Left colon (tissue), 2 donors: Measurements from ENCODE around the gene NPEPPS. TPM values are rescaled to one million over a fixed set of nuclear protein-coding genes. Genes with fewer than 3 reads are reported as not detected.
"Not testable (repeated sequence)": the region's sequence is repeated elsewhere in the genome, so short reads cannot be mapped to it uniquely, and the experiment has no call there.

Experiments used
- ATAC-seq: fragments of 200-7000 bp; cut with Tn5 transposase; one replicate; pipeline ENCODE4 v1.9.1; 2020; ENCODE audit warnings: mild to moderate bottlenecking, moderate library complexity
- DNase-seq, 2 donors: peaks; one replicate each; pipeline ENCODE4 v3.0.0-alpha.2; 2020
- intact Hi-C, 2 donors: fragments of 100-400 bp; cut with DNase I in 1 of 2; cut with micrococcal nuclease in 1 of 2; formaldehyde crosslinking; loops; one replicate each; pipeline versions ENCODE4 v1.11.2 to v1.14.0; 2022; cut with DNase I, micrococcal nuclease
- total RNA-seq, 2 donors: library from RNA; stranded (reverse); fragmentation: NEBNext Ultra II Directional; extraction: Animal tissue kit (Norgen Biotek cat#: 25700); gene quantifications; one replicate each; pipeline ENCODE4 v1.2.1, GENCODE V29; 2021
- donor health status: DM: no; HTN: no; CAD: no.
- donor health status: DM: yes; HTN: yes; CAD: no.

NPEPPS gene
- total RNA-seq, 2 donors from 2014 or later, result 148 to 158 TPM

GRCh38 chr17:47556108-47556507 lies 25.2 kb downstream of the NPEPPS start:
- intact Hi-C loops, DNase-seq, ATAC-seq: not testable (repeated sequence)

DNA sequence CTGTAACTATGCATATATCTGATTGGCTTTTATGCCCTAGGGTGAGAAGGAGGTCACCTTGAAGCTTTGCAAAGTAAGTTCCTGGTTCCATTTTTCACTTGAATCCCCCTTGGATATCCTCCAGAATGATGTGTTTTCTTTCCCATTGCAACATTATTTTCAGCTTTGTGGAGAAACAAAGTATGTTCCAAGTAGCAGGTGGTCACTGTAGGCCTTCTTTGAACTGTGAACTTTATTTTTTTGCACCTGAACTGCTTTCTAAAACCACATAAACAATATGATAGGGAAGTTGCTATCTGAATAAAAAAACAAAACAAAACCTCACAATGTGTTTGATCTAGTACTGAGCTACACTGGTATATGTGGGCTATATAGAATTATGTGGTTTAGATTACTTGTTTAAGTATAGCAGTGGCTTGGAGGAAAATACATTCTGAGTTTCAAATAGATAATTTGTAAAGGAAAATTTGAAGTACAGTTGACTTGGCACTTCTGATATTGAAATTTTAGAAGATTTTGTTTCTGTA lies 29.7 kb downstream of the NPEPPS start:
- intact Hi-C loops, DNase-seq, ATAC-seq: not testable (repeated sequence)

- ATAC-seq, intact Hi-C loops, DNase-seq: not testable (repeated sequence)
Observed at GRCh38 chr17:47561698-47562405, 30.9 kb downstream of the NPEPPS start.

DNA sequence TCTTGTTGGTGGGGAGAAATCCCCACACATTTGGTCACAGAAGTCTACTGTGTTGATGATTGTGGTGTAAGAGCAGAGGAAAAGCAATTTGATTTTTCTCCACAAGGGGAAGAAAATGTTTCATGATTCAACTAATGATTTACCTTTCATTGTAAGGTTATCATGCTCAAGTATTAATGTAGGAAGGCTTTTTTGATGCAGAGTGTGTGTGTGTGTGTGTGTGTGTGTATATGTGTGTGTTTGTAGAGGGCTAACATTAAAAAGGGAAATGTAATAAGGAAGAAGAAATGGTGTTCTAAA lies 31.4 kb downstream of the NPEPPS start:
- DNase-seq, intact Hi-C loops: not testable (repeated sequence)
- ATAC-seq, result peak; percentile 24

DNA sequence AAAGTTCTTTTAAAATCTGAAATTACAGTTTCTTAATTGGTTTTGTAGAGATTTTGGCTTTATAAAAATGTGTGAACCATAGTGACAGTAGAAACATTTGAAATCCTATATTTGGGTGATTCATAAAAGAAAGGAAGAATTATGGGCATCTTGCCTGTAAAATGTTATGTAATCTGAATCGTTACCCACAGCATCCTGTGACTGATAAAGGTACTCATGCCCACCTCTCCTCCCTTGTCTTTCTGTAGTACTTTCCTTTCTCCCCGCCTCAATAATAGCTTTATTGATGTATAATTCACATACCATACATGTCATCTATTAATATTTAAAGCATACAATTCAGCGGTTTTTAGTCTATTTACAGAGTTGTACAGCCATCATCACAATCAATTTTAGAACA lies 36.4 kb downstream of the NPEPPS start:
- intact Hi-C loops, ATAC-seq, DNase-seq: not testable (repeated sequence)

- DNase-seq, intact Hi-C loops, ATAC-seq: not testable (repeated sequence)
Observed at GRCh38 chr17:47572561-47572960, 41.7 kb downstream of the NPEPPS start.

- DNase-seq, intact Hi-C loops, ATAC-seq: not testable (repeated sequence)
Observed at GRCh38 chr17:47582416-47582815, 51.5 kb downstream of the NPEPPS start.

DNA sequence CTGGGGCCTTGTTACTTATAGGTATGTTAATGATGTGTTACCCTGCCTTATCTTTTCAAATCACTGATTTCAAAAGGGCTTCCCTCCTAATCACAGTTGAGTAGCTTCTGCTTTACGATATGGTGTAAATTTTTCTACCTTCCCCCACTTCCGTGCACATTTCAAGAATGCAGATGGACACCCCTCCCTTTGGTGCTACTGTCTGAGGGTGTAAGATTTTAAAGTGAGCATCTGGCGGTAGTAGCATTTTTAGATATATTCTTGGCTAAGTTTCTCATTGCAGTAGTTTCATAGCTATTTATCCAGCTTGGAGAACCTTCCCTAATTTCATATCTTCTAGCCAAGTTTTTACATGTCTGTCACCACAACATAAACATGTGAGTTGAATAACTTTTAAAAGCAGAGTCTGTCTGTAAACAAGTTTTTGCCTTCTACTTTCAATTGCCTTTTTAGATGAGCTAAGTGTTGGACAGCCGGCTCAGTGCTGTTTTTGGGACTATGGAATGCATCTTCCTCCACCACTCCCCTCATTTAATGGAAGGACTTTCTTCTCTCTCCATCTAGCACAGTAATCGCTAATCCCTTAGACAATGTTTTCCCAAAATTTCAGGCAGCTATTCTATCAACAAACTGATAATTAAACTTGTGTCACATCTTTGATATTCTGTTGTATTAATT lies 55.6 kb downstream of the NPEPPS start:
- intact Hi-C loops, DNase-seq, ATAC-seq: not testable (repeated sequence)

DNA sequence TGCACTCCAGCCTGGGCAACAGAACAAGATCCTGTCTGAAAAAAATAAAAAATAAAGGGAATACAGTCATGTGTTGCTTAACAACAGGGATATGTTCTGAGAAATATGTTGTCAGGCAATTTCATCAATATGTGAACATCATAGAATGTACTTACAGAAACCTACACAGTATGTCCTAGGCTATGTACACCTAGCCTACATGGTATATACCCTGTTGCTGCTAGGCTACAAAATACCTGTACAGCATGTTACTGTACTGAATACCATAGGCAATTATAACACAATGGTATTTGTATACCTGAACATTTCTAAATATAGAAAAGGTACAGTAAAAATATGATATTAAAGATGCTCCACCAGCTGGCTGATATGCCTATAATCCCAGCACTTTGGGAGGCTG lies 62.6 kb downstream of the NPEPPS start:
- intact Hi-C loops, ATAC-seq, DNase-seq: not testable (repeated sequence)

DNA sequence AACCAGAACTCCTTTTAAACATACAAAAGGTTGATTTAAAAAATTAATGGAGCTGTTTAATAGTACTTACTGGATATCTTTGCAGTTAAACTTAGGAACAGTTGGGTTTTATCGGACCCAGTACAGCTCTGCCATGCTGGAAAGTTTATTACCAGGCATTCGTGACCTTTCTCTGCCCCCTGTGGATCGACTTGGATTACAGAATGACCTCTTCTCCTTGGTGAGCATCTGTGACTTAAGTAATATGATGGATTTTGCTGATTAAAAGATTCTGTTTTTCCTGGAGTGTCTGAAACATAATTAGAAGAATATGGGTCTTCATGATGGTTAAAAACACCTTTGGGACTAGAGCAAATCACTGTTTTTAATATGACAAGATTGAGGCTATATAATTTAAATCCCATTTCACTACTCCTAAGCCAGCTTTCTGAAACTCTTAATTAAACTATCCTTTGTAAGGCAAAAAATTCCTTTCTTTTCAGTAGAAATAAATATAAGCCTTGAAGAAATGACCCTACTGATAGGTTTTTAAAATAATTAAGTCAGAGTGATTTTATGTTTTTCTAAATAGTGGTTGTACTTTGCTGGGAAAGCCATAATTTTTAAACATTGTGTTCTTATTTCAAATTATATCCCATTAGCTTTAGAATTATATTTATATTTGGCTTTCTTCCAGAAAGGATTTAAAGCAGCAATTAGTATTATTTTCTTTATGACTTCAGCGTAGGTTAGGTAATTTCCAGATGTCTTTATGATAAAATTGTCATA lies 73.1 kb downstream of the NPEPPS start:
- ATAC-seq (no peak), DNase-seq (no peak)
- intact Hi-C loops, result no loop called here

- intact Hi-C loops, result no loop called here
- no peak for ATAC-seq
- no peak for DNase-seq
Observed at GRCh38 chr17:47604598-47604927, 73.7 kb downstream of the NPEPPS start.

GRCh38 chr17:47605011-47605410 lies 74.1 kb downstream of the NPEPPS start:
- ATAC-seq, result no peak
- intact Hi-C loops, result no loop called here
- DNase-seq, result no peak

GRCh38 chr17:47607481-47607880 lies 76.6 kb downstream of the NPEPPS start:
- no peak for ATAC-seq
- no peak for DNase-seq
- intact Hi-C loops, result no loop called here

GRCh38 chr17:47611372-47612350 lies 80.8 kb downstream of the NPEPPS start:
- DNase-seq (no peak), ATAC-seq (no peak)
- intact Hi-C loops, result no loop called here

DNA sequence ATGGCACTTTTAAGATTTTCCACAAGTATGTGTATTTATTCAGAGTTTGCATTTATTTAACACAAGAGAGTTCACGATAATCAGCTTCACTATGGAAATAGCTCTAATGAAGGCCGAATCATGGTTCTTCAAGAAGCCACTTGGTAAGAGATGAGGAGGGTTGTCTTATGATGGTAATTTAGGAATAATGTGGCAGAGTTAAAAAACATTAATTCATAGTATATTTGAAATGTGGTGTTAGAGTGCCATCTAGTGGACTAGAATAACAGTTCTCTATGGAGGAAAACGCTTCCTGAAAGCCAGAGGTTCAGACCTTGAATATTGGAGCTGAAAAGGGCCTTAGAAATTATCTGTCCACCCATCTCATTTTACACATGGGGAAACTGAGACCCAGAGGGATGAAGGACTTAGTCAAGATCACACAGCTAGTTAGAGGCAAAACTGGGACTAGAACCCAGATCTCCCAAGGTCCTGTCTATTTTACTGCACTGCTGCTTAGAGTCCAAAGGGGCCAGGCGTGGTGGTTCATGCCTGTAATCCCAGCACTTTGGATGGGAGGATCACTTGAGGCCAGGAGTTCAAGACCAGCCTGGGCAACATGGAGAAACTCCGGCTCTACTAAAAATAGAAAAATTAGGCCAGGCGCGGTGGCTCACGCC lies 85.0 kb downstream of the NPEPPS start:
- ATAC-seq (peak; percentile 72), DNase-seq (no peak)
- intact Hi-C loops, result no loop called here

GRCh38 chr17:47618410-47618809 lies 87.5 kb downstream of the NPEPPS start:
- DNase-seq (no peak), ATAC-seq (no peak)
- intact Hi-C loops, result no loop called here

DNA sequence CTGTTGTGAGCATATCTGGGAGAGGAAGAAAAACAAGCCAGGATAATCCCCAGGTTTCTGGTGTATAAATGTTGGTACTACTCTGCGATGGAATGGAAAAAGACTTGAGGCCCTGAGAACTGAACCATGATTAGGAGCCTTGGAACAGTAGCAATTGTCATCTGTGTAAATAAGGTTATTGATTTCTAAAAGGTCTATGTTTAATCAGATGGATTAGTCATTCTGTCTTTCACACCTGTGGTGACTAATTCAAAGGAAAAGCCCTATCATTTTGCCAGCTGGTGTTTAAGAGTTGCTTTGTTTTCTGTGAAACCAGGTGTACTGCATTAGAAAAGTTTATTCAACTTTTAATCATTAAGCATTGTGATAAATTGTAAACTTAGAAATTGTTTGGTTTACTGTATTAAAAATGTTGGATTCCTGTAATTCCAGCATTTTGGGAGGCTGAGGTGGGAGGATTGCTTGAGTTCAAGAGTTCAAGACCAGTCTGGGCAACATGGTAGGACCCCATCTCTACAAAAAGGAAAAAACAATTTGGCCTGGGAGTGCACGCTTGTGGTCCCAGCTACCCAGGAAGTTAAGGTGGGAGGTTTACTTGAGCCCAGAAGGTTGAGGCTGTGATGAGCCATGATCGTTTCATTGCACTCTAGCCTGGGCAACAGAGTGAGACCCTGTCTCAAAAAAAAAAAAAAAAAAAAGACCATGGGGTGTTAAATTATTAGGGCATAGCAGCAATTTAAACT lies 89.8 kb downstream of the NPEPPS start:
- ATAC-seq, result no peak
- intact Hi-C loops, result no loop called here
- DNase-seq, result no peak
